ENCODE measurements around the gene SYNGAP1. TPM values are rescaled to one million over a fixed set of nuclear protein-coding genes. Genes with fewer than 3 reads are reported as not detected.

The SYNGAP1 gene
- total and polyA plus RNA-seq, 2 donors (not counting 1 experiment from before 2014, with no cell fraction given) = 3.6 to 7.3 TPM

GRCh38 chr6:33412140-33413009 is 7.5 kb upstream of the SYNGAP1 start:
- H3K4me2 ChIP-seq (ENCODE audit: extremely low read depth, insufficient read depth, low read length) = peak overlapping the region; percentile 33
- H3K27ac ChIP-seq (ENCODE audit: insufficient read depth, low read length) = no peak overlapping the region
- DNase-seq (ENCODE audit: low read depth in 2 of 2) = no peak
- peak overlapping the region in 2 of 4 experiments; percentile 11 to 78 for H3K4me3 ChIP-seq (replicated peaks in 1 of 4; ENCODE audit: control extremely low read depth in 1 of 4, insufficient read depth in 1 of 4, low read depth in 3 of 4, low read length in 4 of 4)
- H3K27me3 ChIP-seq (ENCODE audit: control insufficient read depth, insufficient read depth, low read length) = no peaks in the 10 kb centered on the region
- peaks cover 17% of the 10 kb centered on the region for H3K4me1 ChIP-seq (ENCODE audit: control insufficient read depth, extremely low read depth, insufficient read depth, low read length)
- H3K9me3 ChIP-seq (ENCODE audit: control insufficient read depth, insufficient read depth, low read depth, low read length) = no peaks in the 10 kb centered on the region
- peaks cover 53% of the 10 kb centered on the region for H3K79me2 ChIP-seq (ENCODE audit: control insufficient read depth, insufficient read depth, low read length)
- peaks cover 7% of the 10 kb centered on the region for H3K36me3 ChIP-seq (ENCODE audit: control insufficient read depth, insufficient read depth, low read length)
- H2AFZ ChIP-seq (ENCODE audit: low read length) = no peak overlapping the region
- H3K9ac ChIP-seq (ENCODE audit: insufficient read depth, low read length) = no peak overlapping the region
- no peaks in the 10 kb centered on the region for H4K20me1 ChIP-seq (ENCODE audit: control insufficient read depth, extremely low read depth, insufficient read depth, low read length)
- TF ChIP-seq EZH2 (IDR thresholded peaks at IDR 0.05; ENCODE audit: low read length, missing control alignments) (no peak), CTCF (conservative IDR thresholded peaks at IDR 0.05 in 1 of 2, IDR thresholded peaks at IDR 0.05 in 1 of 2; ENCODE audit: low read depth in 1 of 2, low read length in 2 of 2) (no peak)

GRCh38 chr6:33413241-33414120 is 6.4 kb upstream of the SYNGAP1 start:
- Histone ChIP-seq H3K36me3 (ENCODE audit: control insufficient read depth, insufficient read depth, low read length) (peaks cover 7% of the 10 kb centered on the region), H2AFZ (ENCODE audit: low read length) (no peak overlapping the region), H3K79me2 (ENCODE audit: control insufficient read depth, insufficient read depth, low read length) (peaks cover 56% of the 10 kb centered on the region), H3K4me1 (ENCODE audit: control insufficient read depth, extremely low read depth, insufficient read depth, low read length) (peaks cover 19% of the 10 kb centered on the region), H3K9ac (ENCODE audit: insufficient read depth, low read length) (no peak overlapping the region), H3K4me2 (ENCODE audit: extremely low read depth, insufficient read depth, low read length) (no peak overlapping the region), H3K27me3 (ENCODE audit: control insufficient read depth, insufficient read depth, low read length) (no peaks in the 10 kb centered on the region), H3K4me3 (replicated peaks in 1 of 4; ENCODE audit: control extremely low read depth in 1 of 4, insufficient read depth in 1 of 4, low read depth in 3 of 4, low read length in 4 of 4) (no peak overlapping the region), H3K27ac (ENCODE audit: insufficient read depth, low read length) (no peak overlapping the region), H4K20me1 (ENCODE audit: control insufficient read depth, extremely low read depth, insufficient read depth, low read length) (no peaks in the 10 kb centered on the region), H3K9me3 (ENCODE audit: control insufficient read depth, insufficient read depth, low read depth, low read length) (no peaks in the 10 kb centered on the region)
- TF ChIP-seq CTCF (conservative IDR thresholded peaks at IDR 0.05 in 1 of 2, IDR thresholded peaks at IDR 0.05 in 1 of 2; ENCODE audit: low read depth in 1 of 2, low read length in 2 of 2) = no peak
- TF ChIP-seq EZH2 (IDR thresholded peaks at IDR 0.05; ENCODE audit: low read length, missing control alignments) = no peak
- no peak for DNase-seq (ENCODE audit: low read depth in 2 of 2)
